Panc1 (cell line): Measurements from ENCODE around the gene PKLR. TPM values are rescaled to one million over a fixed set of nuclear protein-coding genes. Genes with fewer than 3 reads are reported as not detected.

Source experiments
- ATAC-seq: fragments of 200-7000 bp; cut with Tn5 transposase; 2 replicates; pipeline ENCODE4 v1.9.1; 2020; ENCODE audit warnings: mild to moderate bottlenecking, moderate library complexity
- BruUV-seq: library from RNA; stranded (reverse); fragments of 400-500 nt; replicated peaks from 2 replicates; lab custom pipeline; 2021; lab: Mats Ljungman, UMichigan
- CTCF ChIA-PET: fragments of 300-600 bp; sonication (Branson Sonifier 250); formaldehyde crosslinking; loops from one replicate; lab custom pipeline; 2022; ENCODE audit warnings: antibody characterized with exemption; lab: Charles Lee
- POLR2A ChIA-PET: fragments of 300-600 bp; sonication (Branson Sonifier 250); formaldehyde crosslinking; loops from one replicate; lab custom pipeline; 2022; ENCODE audit warnings: antibody characterized with exemption; lab: Charles Lee
- DNase-seq: peaks from one replicate; pipeline ENCODE4 v3.0.0-alpha.2; 2010; ENCODE audit warnings: low read depth, low spot score
- H3K27ac ChIP-seq: 2 replicates; pipeline ENCODE4 v1.5.1; 2011; ENCODE audit warnings: mild to moderate bottlenecking, low read length, inconsistent platforms
- H3K27me3 ChIP-seq: fragments of 200-500 bp; sonication (Bioruptor generic); 2 replicates; pipeline ENCODE4 v1.6.0; 2014; ENCODE audit warnings: low read length, inconsistent platforms; ENCODE audit not compliant: control insufficient read depth, insufficient read depth
- H3K36me3 ChIP-seq: fragments of 200-500 bp; sonication (Bioruptor generic); 2 replicates; pipeline ENCODE4 v1.5.1; 2014; ENCODE audit warnings: inconsistent platforms, mild to moderate bottlenecking, low read length, moderate library complexity; ENCODE audit not compliant: control insufficient read depth, insufficient read depth
- H3K4me1 ChIP-seq: 2 replicates; pipeline ENCODE4 v1.5.1; 2011; ENCODE audit warnings: inconsistent platforms, mild to moderate bottlenecking, low read length, moderate library complexity; ENCODE audit not compliant: control insufficient read depth, insufficient read depth
- H3K4me3 ChIP-seq, 2 experiments: 2 replicates each; pipeline ENCODE4 v1.5.1; 2011 to 2012; ENCODE audit warnings: low read depth in 2 of 2, low read length in 2 of 2, mild to moderate bottlenecking in 2 of 2, inconsistent platforms in 1 of 2, moderate library complexity in 1 of 2
- H3K9me3 ChIP-seq: fragments of 200-500 bp; sonication (Bioruptor generic); 2 replicates; pipeline ENCODE4 v1.5.1; 2014; ENCODE audit warnings: low read depth, mild to moderate bottlenecking, inconsistent platforms, low read length, moderate library complexity; ENCODE audit not compliant: control insufficient read depth, insufficient read depth
- POLR2AphosphoS5 ChIP-seq: IDR thresholded peaks from 2 replicates; pipeline ENCODE4 v1.6.1; 2012; ENCODE audit warnings: mild to moderate bottlenecking, low read depth, low read length, moderate library complexity
- SIN3A ChIP-seq: IDR thresholded peaks from 2 replicates; pipeline ENCODE4 v1.6.1; 2012; ENCODE audit warnings: low read depth, mild to moderate bottlenecking, low read length, moderate library complexity, borderline replicate concordance; ENCODE audit not compliant: insufficient read depth
- TCF7L2 ChIP-seq: IDR thresholded peaks from 2 replicates; pipeline ENCODE4 v1.6.1; 2011; ENCODE audit warnings: mild to moderate bottlenecking, low read depth, low read length, inconsistent platforms
- in situ Hi-C: cut with HindIII; loops from 2 replicates; pipeline ENCODE4 v1.10.0; 2016; ENCODE audit warnings: low sequenced_read_pairs, low pct_unique_long_range_greater_than_20kb
- intact Hi-C: fragments of 100-400 bp; cut with micrococcal nuclease; formaldehyde crosslinking; loops from one replicate; pipeline ENCODE4 v1.10.0; 2022; ENCODE audit not compliant: unreplicated experiment
- total RNA-seq: library from RNA; stranded (reverse); gene quantifications from one replicate; pipeline ENCODE4 v1.2.1, GENCODE V29; 2021; ENCODE audit not compliant: unreplicated experiment
- TF ChIP-seq, protein P1 (sequence below): fragments of 450-650 bp; IDR thresholded peaks from 2 replicates; pipeline ENCODE4 v1.5.1; 2017; ENCODE audit warnings: mild to moderate bottlenecking
- TF ChIP-seq, protein P2 (sequence below), 2 experiments: IDR thresholded peaks; 2 replicates each; pipeline ENCODE4 v1.6.1; 2011 to 2012; ENCODE audit warnings: low read depth in 2 of 2, control low read depth in 1 of 2, low read length in 1 of 2, mild to moderate bottlenecking in 1 of 2, moderate library complexity in 1 of 2; ENCODE audit not compliant: insufficient read depth in 1 of 2

The PKLR gene
- total RNA-seq, 1 experiment from 2014 or later, result 0.13 TPM

DNA sequence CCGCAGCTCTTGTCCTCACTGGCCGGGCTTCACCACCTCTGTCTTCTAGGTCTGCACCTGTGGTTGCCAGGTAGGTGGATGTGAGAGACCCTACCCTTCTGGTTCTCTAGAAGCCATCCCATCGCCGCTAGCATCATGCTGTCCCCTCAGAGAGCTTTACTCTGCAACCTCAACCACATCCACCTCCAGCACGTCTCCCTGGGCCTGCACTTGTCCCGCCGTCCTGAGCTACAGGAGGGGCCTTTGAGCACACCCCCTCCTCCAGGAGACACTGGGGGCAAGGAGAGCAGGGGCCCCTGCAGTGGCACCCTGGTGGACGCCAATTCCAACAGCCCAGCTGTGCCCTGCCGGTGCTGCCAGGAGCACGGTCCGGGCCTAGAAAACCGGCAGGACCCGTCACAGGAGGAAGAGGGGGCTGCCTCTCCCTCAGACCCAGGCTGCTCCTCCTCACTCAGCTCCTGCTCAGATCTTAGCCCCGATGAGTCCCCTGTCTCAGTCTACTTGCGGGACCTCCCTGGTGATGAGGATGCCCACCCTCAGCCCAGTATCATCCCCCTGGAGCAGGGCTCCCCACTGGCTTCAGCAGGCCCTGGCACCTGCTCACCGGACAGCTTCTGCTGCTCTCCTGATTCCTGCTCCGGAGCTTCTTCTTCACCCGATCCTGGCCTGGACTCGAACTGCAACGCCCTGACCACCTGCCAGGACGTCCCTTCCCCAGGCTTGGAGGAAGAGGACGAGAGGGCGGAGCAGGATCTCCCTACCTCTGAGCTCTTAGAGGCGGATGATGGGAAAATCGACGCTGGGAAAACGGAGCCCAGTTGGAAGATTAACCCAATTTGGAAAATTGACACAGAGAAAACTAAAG lies 20.6 kb upstream of the PKLR start:
- Histone ChIP-seq H3K27ac (peak overlapping the region; percentile 87), H3K4me3 (peak overlapping the region; percentile 92 to 96), H3K36me3 (no peaks in the 10 kb centered on the region; the same call in 1 of the 2 replicates), H3K9me3 (no peaks in the 10 kb centered on the region), H3K4me1 (peaks cover 36% of the 10 kb centered on the region), H3K27me3 (no peaks in the 10 kb centered on the region)
- ATAC-seq (no peak), DNase-seq (no peak)
- POLR2A ChIA-PET, result interaction anchor here (1.1 to 2.0 kb wide), 2 partner anchors 48 to 76 kb away, joined by 3 to 5 read pairs; partner anchors contain the start of gene CLK2
- TF ChIP-seq, protein P1, sequence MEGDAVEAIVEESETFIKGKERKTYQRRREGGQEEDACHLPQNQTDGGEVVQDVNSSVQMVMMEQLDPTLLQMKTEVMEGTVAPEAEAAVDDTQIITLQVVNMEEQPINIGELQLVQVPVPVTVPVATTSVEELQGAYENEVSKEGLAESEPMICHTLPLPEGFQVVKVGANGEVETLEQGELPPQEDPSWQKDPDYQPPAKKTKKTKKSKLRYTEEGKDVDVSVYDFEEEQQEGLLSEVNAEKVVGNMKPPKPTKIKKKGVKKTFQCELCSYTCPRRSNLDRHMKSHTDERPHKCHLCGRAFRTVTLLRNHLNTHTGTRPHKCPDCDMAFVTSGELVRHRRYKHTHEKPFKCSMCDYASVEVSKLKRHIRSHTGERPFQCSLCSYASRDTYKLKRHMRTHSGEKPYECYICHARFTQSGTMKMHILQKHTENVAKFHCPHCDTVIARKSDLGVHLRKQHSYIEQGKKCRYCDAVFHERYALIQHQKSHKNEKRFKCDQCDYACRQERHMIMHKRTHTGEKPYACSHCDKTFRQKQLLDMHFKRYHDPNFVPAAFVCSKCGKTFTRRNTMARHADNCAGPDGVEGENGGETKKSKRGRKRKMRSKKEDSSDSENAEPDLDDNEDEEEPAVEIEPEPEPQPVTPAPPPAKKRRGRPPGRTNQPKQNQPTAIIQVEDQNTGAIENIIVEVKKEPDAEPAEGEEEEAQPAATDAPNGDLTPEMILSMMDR, result no peak
- TF ChIP-seq SIN3A (no peak), TCF7L2 (no peak), POLR2AphosphoS5 (no peak; the same call in 1 of the 2 replicates)
- TF ChIP-seq, protein P2, sequence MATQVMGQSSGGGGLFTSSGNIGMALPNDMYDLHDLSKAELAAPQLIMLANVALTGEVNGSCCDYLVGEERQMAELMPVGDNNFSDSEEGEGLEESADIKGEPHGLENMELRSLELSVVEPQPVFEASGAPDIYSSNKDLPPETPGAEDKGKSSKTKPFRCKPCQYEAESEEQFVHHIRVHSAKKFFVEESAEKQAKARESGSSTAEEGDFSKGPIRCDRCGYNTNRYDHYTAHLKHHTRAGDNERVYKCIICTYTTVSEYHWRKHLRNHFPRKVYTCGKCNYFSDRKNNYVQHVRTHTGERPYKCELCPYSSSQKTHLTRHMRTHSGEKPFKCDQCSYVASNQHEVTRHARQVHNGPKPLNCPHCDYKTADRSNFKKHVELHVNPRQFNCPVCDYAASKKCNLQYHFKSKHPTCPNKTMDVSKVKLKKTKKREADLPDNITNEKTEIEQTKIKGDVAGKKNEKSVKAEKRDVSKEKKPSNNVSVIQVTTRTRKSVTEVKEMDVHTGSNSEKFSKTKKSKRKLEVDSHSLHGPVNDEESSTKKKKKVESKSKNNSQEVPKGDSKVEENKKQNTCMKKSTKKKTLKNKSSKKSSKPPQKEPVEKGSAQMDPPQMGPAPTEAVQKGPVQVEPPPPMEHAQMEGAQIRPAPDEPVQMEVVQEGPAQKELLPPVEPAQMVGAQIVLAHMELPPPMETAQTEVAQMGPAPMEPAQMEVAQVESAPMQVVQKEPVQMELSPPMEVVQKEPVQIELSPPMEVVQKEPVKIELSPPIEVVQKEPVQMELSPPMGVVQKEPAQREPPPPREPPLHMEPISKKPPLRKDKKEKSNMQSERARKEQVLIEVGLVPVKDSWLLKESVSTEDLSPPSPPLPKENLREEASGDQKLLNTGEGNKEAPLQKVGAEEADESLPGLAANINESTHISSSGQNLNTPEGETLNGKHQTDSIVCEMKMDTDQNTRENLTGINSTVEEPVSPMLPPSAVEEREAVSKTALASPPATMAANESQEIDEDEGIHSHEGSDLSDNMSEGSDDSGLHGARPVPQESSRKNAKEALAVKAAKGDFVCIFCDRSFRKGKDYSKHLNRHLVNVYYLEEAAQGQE (IDR thresholded peaks at IDR 0.05; ENCODE audit: insufficient read depth in 1 of 2, low read depth in 2 of 2, low read length in 1 of 2), result no peak
- BruUV-seq, result no TSS peak
- intact Hi-C loops, result no loop called here
- in situ Hi-C loops, result no loop called here
- CTCF ChIA-PET, result interaction anchor here (0.6 to 3.5 kb wide), 3 partner anchors 42 to 912 kb away, joined by 3 to 34 read pairs (median 8); no protein-coding TSS in a partner anchor

DNA sequence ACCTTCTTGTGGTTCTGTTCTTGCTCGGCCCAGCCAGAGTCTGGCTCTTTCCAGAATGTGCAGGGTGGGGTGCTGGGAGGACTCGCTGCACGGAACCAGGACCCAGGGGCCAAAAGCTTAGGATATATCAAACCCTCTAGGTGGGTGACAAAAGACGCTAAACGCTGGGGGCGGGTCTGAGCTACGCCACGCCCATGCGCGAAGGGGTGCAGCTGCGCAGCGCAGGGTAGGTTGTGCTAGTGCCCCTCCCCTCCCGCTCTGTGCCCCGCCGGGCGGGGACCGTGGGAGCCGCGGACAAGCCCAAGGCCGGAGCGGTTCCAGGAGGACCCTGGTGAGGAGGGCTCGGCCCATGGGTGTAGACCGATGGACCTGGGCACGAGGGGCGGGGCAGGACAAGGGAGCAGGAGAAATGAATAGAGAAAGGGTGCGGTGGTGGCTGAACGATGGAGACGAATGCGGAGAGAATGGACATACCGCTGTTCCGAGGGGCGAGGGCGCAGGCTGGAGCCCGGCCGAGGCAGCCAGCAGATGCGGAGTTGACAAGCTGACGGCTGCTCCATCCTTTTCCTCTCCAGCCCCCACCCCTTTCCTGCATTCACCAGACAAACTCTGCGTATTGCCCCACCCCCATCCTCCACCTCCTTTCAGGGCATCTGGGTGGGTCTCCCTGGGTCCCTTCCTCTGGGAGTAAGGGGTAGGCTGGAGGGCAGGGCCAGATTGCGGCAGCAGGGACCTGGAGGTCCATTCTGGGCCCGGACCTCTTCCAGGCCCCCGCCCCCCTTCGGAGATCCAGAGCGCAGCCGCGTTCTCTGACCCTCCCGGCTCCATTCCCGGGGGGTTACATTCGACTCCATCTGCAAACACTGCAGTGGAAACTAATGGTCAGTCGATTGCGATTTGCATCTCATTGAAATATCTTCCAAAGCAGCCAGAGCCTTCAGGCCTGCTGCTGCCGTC lies 19.7 kb upstream of the PKLR start, which contains the start of gene RUSC1:
TSS of gene RUSC1 (plus strand) at position 234 of the 957 bp plus-strand sequence. CDS start 880 bp downstream, outside the sequence.
- Histone ChIP-seq H3K36me3 (no peaks in the 10 kb centered on the region; the same call in 1 of the 2 replicates), H3K4me3 (peak within 1 kb of the TSS; percentile 92 to 96), H3K9me3 (no peaks in the 10 kb centered on the region), H3K27ac (peak within 1 kb of the TSS; percentile 87), H3K27me3 (no peaks in the 10 kb centered on the region), H3K4me1 (peaks cover 28% of the 10 kb centered on the region)
- intact Hi-C loops (no loop called here), in situ Hi-C loops (no loop called here)
- no peak for DNase-seq
- POLR2A ChIA-PET, result interaction anchor here (2.0 kb wide), 1 partner anchor 48 kb away, joined by 5 read pairs; the partner anchor contains the start of gene CLK2
- ATAC-seq, result peak; percentile 23
- CTCF ChIA-PET, result interaction anchor here (0.6 to 1.0 kb wide), 3 partner anchors 70 to 913 kb away, joined by 3 to 8 read pairs (median 4); no protein-coding TSS in a partner anchor
- TSS peak; percentile 39 for BruUV-seq
- TF ChIP-seq, protein P1, result no peak
- TF ChIP-seq, protein P2 (IDR thresholded peaks at IDR 0.05; ENCODE audit: insufficient read depth in 1 of 2, low read depth in 2 of 2, low read length in 1 of 2), result no peak
- TF ChIP-seq POLR2AphosphoS5 (peak; percentile 96), SIN3A (peak; percentile 52; the same call in 1 of the 2 replicates)
